Hepatocyte (in vitro differentiated cells): ENCODE measurements around the gene B3GNT7.

Source experiments
- CTCF ChIP-seq: fragments of 200-600 bp; sonication (generic); IDR thresholded peaks from 2 replicates; pipeline ENCODE4 v1.5.1; 2016; ENCODE audit warnings: antibody characterized with exemption, mild to moderate bottlenecking; ENCODE audit not compliant: poor library complexity
- EZH2 ChIP-seq: fragments of 200-600 bp; sonication (generic); IDR thresholded peaks from 2 replicates; pipeline ENCODE4 v1.6.1; 2016; ENCODE audit warnings: antibody characterized with exemption, mild to moderate bottlenecking, borderline replicate concordance
- EZH2phosphoT487 ChIP-seq: fragments of 200-600 bp; sonication (generic); IDR thresholded peaks from one replicate; pipeline ENCODE4 v1.6.1; 2018; ENCODE audit warnings: antibody characterized with exemption, mild to moderate bottlenecking, low read depth, moderate library complexity; ENCODE audit not compliant: unreplicated experiment, severe bottlenecking

GRCh38 chr2:231397928-231398294, 2.4 kb downstream of the B3GNT7 start:
- TF ChIP-seq CTCF (no peak), EZH2phosphoT487 (no peak), EZH2 (no peak)
